K562 (cell line): ENCODE measurements around the gene CCSER1. TPM values are rescaled to one million over a fixed set of nuclear protein-coding genes. Genes with fewer than 3 reads are reported as not detected.

ENCODE experiments used
- ATAC-seq: fragments of 200-7000 bp; cut with Tn5 transposase; 3 replicates; pipeline ENCODE4 v1.9.1; 2020; ENCODE audit warnings: moderate library complexity
- BruUV-seq: library from RNA; stranded (reverse); fragments of 400-500 nt; replicated peaks from 2 replicates; lab custom pipeline; 2021; lab: Mats Ljungman, UMichigan
- CTCF ChIA-PET: fragments of 300-600 bp; formaldehyde crosslinking; extraction: SDS; loops from one replicate; lab custom pipeline; 2021; ENCODE audit warnings: low intra/inter-chr PET ratio; lab: Yijun Ruan, JAX
- POLR2A ChIA-PET: fragments of 300-600, 350-650 bp; sonication (Branson Sonifier 250); formaldehyde crosslinking; extraction: SDS; loops from one replicate; lab custom pipeline; 2021; ENCODE audit warnings: antibody characterized with exemption, inconsistent platforms; lab: Yijun Ruan, JAX
- DNase-seq, 4 experiments: peaks; one replicate each; pipeline versions ENCODE4 v3.0.0 to v3.0.0-alpha.2; 2011 to 2018; ENCODE audit warnings: low spot score in 3 of 4, mixed read lengths in 3 of 4; ENCODE audit errors: extremely low read depth in 1 of 4
- FAIRE-seq: peaks from 2 replicates; lab custom pipeline; 2011; peaks lifted over from hg19 to GRCh38; lab: Jason Lieb, UNC
- H2AFZ ChIP-seq: 2 replicates; pipeline ENCODE4 v1.6.0; 2011; ENCODE audit warnings: low read depth, low read length, control low read depth, inconsistent platforms
- H3K27ac ChIP-seq: fragments of 200-600 bp; 3 replicates; pipeline ENCODE4 v1.8.0; 2011; ENCODE audit warnings: low read depth, mild to moderate bottlenecking, control low read depth, inconsistent platforms, low read length, moderate library complexity, mixed read lengths; ENCODE audit errors: extremely low read depth
- H3K27me3 ChIP-seq, 2 experiments: fragments of 300-600 bp in 1 of 2; 2 replicates in 1 of 2; 3 replicates in 1 of 2; pipeline versions ENCODE4 v1.6.0 to v1.8.0; 2011; ENCODE audit warnings: inconsistent platforms in 2 of 2, low read length in 2 of 2, mild to moderate bottlenecking in 1 of 2, mixed read lengths in 1 of 2, moderate library complexity in 1 of 2; ENCODE audit not compliant: control insufficient read depth in 2 of 2, insufficient read depth in 2 of 2
- H3K36me3 ChIP-seq: fragments of 300-600 bp; 3 replicates; pipeline ENCODE4 v1.8.0; 2011; ENCODE audit warnings: mild to moderate bottlenecking, low read length, inconsistent platforms; ENCODE audit not compliant: control insufficient read depth, insufficient read depth
- H3K4me1 ChIP-seq, 2 experiments: fragments of 200-600 bp in 1 of 2; replicated peaks in 1 of 2; 2 replicates in 1 of 2; 3 replicates in 1 of 2; pipeline versions ENCODE4 v1.5.1 to v1.8.0; 2011; ENCODE audit warnings: inconsistent platforms in 2 of 2, low read length in 2 of 2, mild to moderate bottlenecking in 1 of 2, mixed read lengths in 1 of 2, moderate library complexity in 1 of 2; ENCODE audit not compliant: control insufficient read depth in 2 of 2, insufficient read depth in 2 of 2
- H3K4me2 ChIP-seq: 2 replicates; pipeline ENCODE4 v1.6.1; 2011; ENCODE audit warnings: low read length, control low read depth, inconsistent platforms, mixed read lengths; ENCODE audit not compliant: insufficient read depth
- H3K4me3 ChIP-seq: fragments of 200-600 bp; sonication (generic), shearing (Covaris generic); 2 replicates; pipeline ENCODE4 v1.5.1; 2016; ENCODE audit warnings: control low read depth, inconsistent platforms
- H3K79me2 ChIP-seq: fragments of 200-600 bp; 3 replicates; pipeline ENCODE4 v1.8.0; 2011; ENCODE audit warnings: low read length, inconsistent platforms; ENCODE audit not compliant: control insufficient read depth, insufficient read depth
- H3K9ac ChIP-seq, 2 experiments: 2 replicates each; pipeline versions ENCODE4 v1.6.0 to v1.6.1; 2011; ENCODE audit warnings: low read depth in 2 of 2, low read length in 2 of 2, control low read depth in 1 of 2, inconsistent platforms in 1 of 2, mild to moderate bottlenecking in 1 of 2, mixed read lengths in 1 of 2; ENCODE audit not compliant: insufficient read depth in 1 of 2
- H3K9me1 ChIP-seq: one replicate; pipeline ENCODE4 v1.6.0; 2011; ENCODE audit warnings: inconsistent platforms, mild to moderate bottlenecking, low read length, moderate library complexity; ENCODE audit not compliant: control insufficient read depth, insufficient read depth
- H3K9me3 ChIP-seq: replicated peaks from 2 replicates; pipeline ENCODE4 v1.5.1; 2011; ENCODE audit warnings: low read depth, low read length, inconsistent platforms; ENCODE audit not compliant: control insufficient read depth, insufficient read depth
- H4K20me1 ChIP-seq: replicated peaks from 2 replicates; pipeline ENCODE4 v1.6.1; 2011; ENCODE audit warnings: low read length, inconsistent platforms, mixed read lengths; ENCODE audit not compliant: control insufficient read depth, insufficient read depth
- ARID2 ChIP-seq: fragments of 450-650 bp; IDR thresholded peaks from 2 replicates; pipeline ENCODE4 v1.6.1; 2017; ENCODE audit warnings: antibody characterized with exemption, mild to moderate bottlenecking
- ATF7 ChIP-seq: fragments of 450-650 bp; IDR thresholded peaks from 2 replicates; pipeline ENCODE4 v1.7.1; 2014; ENCODE audit warnings: mild to moderate bottlenecking, moderate library complexity
- CCAR2 ChIP-seq: fragments of 200-400 bp; formaldehyde crosslinking; IDR thresholded peaks from 2 replicates; pipeline ENCODE4 v1.6.1; 2017; ENCODE audit warnings: mild to moderate bottlenecking, low read depth, low read length
- FOXK2 ChIP-seq, 2 experiments: fragments of 450-650 bp; IDR thresholded peaks in 1 of 2; conservative IDR thresholded peaks in 1 of 2; 2 replicates each; pipeline ENCODE4 v1.6.1; 2016; ENCODE audit warnings: low read depth in 2 of 2, mild to moderate bottlenecking in 1 of 2
- GTF2B ChIP-seq: IDR thresholded peaks from 2 replicates; pipeline ENCODE4 v1.6.1; 2011; ENCODE audit not compliant: insufficient read length; ENCODE audit errors: extremely low read depth
- HDAC6 ChIP-seq: IDR thresholded peaks from 2 replicates; pipeline ENCODE4 v1.6.1; 2012; ENCODE audit warnings: low read depth, mild to moderate bottlenecking, control low read depth, inconsistent platforms, low read length, moderate library complexity
- HMGXB4 ChIP-seq: sonication (generic); formaldehyde crosslinking; IDR thresholded peaks from 2 replicates; pipeline ENCODE4 v1.8.1; 2023; ENCODE audit warnings: mild to moderate bottlenecking, missing genetic modification reagents
- KDM1A ChIP-seq, 2 experiments: fragments of 450-650 bp; IDR thresholded peaks; 2 replicates each; pipeline ENCODE4 v1.6.1; 2016; ENCODE audit warnings: mild to moderate bottlenecking in 2 of 2
- PHTF2 ChIP-seq: fragments of 250-450 bp; sonication (Bioruptor Pico); IDR thresholded peaks from 2 replicates; pipeline ENCODE4 v1.5.0; 2021; ENCODE audit warnings: mild to moderate bottlenecking
- RNF219 ChIP-seq: fragments of 250-450 bp; sonication (Bioruptor Pico); IDR thresholded peaks from 2 replicates; pipeline ENCODE4 v1.5.0; 2022; ENCODE audit warnings: mild to moderate bottlenecking
- SMARCE1 ChIP-seq: fragments of 450-650 bp; IDR thresholded peaks from 2 replicates; pipeline ENCODE4 v1.7.1; 2016; ENCODE audit warnings: mild to moderate bottlenecking
- YY1 ChIP-seq, 3 experiments: IDR thresholded peaks; 2 replicates each; pipeline ENCODE4 v1.6.1; 2011; ENCODE audit warnings: low read length in 2 of 3, mild to moderate bottlenecking in 2 of 3, moderate library complexity in 2 of 3, borderline replicate concordance in 1 of 3, control low read depth in 1 of 3, low read depth in 1 of 3; ENCODE audit not compliant: insufficient read depth in 3 of 3, insufficient replicate concordance in 2 of 3, control insufficient read depth in 1 of 3, insufficient read length in 1 of 3; ENCODE audit errors: extremely low read depth in 1 of 3
- ZBTB8A ChIP-seq: fragments of 450-650 bp; IDR thresholded peaks from 2 replicates; pipeline ENCODE4 v1.6.1; 2018; ENCODE audit warnings: mild to moderate bottlenecking, moderate library complexity; ENCODE audit not compliant: partially characterized antibody
- ZNF586 ChIP-seq: fragments of 450-650 bp; formaldehyde crosslinking; conservative IDR thresholded peaks from 2 replicates; pipeline ENCODE4 v1.4.0; 2020; ENCODE audit warnings: mild to moderate bottlenecking, moderate library complexity
- WGBS: fragments of 100-300 bp; shearing (Covaris generic); methylation state at CpG from one replicate; pipeline ENCODE4 v1.1.6; 2016; ENCODE audit warnings: low coverage, mixed read lengths; ENCODE audit not compliant: insufficient coverage; ENCODE audit errors: missing lambda C conversion rate; 5-methylcytosine and 5-hydroxymethylcytosine counted together
- in situ Hi-C: fragments of 300-500 bp; cut with MboI; formaldehyde crosslinking; loops from 4 replicates; pipeline ENCODE4 v1.15.0; 2018; ENCODE audit warnings: inconsistent platforms, mixed read lengths
- intact Hi-C: fragments of 100-400 bp; cut with micrococcal nuclease; formaldehyde crosslinking; loops from 2 replicates; pipeline ENCODE4 v1.14.2; 2022
- polyA plus RNA-seq, 8 experiments: library from polyadenylated mRNA; depleted of rRNA in 4 of 8; stranded (reverse) in 5 of 8; unstranded in 3 of 8; fragments of >200 nt; fragmentation: Nextera tagmentation in 2 of 8; fragmentation: Illumina TruSeq in 1 of 8; extraction: Ambion mirVana in 2 of 8; extraction: Trizol in 1 of 8; gene quantifications; 2 replicates each; pipeline versions ENCODE4 v1.2.1 to v1.2.3, GENCODE V29; 2011 to 2014; ENCODE audit warnings: inconsistent platforms in 1 of 8, missing spikeins in 1 of 8
- total RNA-seq, 7 experiments: library from RNA; depleted of rRNA in 6 of 7; stranded (reverse); fragments of >200 nt in 6 of 7; fragmentation: Illumina TruSeq in 2 of 7; extraction: Trizol in 2 of 7; gene quantifications; 2 replicates each; pipeline versions ENCODE4 v1.2.1 to v1.2.3, GENCODE V29; 2011 to 2021; ENCODE audit warnings: low replicate concordance in 1 of 7

Gene CCSER1
- total and polyA plus RNA-seq, 9 of the 15 experiments (the other 6 are each of a cell fraction or from before 2014, with no cell fraction given) = not detected

- Histone ChIP-seq H3K79me2 (no peaks in the 10 kb centered on the region), H4K20me1 (no peaks in the 10 kb centered on the region), H3K9me3 (peaks cover 1% of the 10 kb centered on the region; the same call in 1 of the 2 replicates), H3K9me1 (no peaks in the 10 kb centered on the region), H3K36me3 (no peaks in the 10 kb centered on the region), H3K4me3 (no peak overlapping the region), H2AFZ (no peak overlapping the region), H3K4me1 (no peaks in the 10 kb centered on the region), H3K9ac (no peak overlapping the region), H3K4me2 (no peak overlapping the region), H3K27ac (no peak overlapping the region), H3K27me3 (no peaks in the 10 kb centered on the region)
- TF ChIP-seq GTF2B (no peak), ZNF586 (no peak), HDAC6 (no peak), SMARCE1 (no peak), CCAR2 (no peak), HMGXB4 (CRISPR knock-in tag) (no peak), ARID2 (no peak), PHTF2 (CRISPR knock-in tag) (no peak), KDM1A (IDR thresholded peaks at IDR 0.05) (no peak), ATF7 (no peak), ZBTB8A (no peak), FOXK2 (conservative IDR thresholded peaks at IDR 0.05 in 1 of 2, IDR thresholded peaks at IDR 0.05 in 1 of 2; ENCODE audit: low read depth in 2 of 2) (no peak), YY1 (IDR thresholded peaks at IDR 0.05; ENCODE audit: borderline replicate concordance in 1 of 3, control insufficient read depth in 1 of 3, extremely low read depth in 1 of 3, insufficient read depth in 3 of 3, insufficient read length in 1 of 3, insufficient replicate concordance in 2 of 3, low read depth in 1 of 3, low read length in 2 of 3) (no peak), RNF219 (no peak)
- CTCF ChIA-PET = no interaction called here
- DNase-seq (no peak), ATAC-seq (no peak), FAIRE-seq (no peak)
- BruUV-seq = no TSS peak
- 0% methylated on average over 2 of the region's 2 CpGs for WGBS
- intact Hi-C loops (no loop called here), in situ Hi-C loops (no loop called here)
- POLR2A ChIA-PET = no interaction called here
Measured at GRCh38 chr4:90766837-90767236, 639.6 kb downstream of the CCSER1 start.
